Measurements from ENCODE around the gene IPO4.

The IPO4 gene

GRCh38 chr14:24145690-24146452 is 42.7 kb downstream of the IPO4 start:
- peaks cover 90% of the 10 kb centered on the region for H3K36me3 Mint-ChIP-seq (ENCODE audit: low read depth)
- H3K9me3 Mint-ChIP-seq, result no peaks in the 10 kb centered on the region
- peaks cover 69% of the 10 kb centered on the region for H3K4me1 Mint-ChIP-seq (ENCODE audit: low read depth)
- H3K4me3 Mint-ChIP-seq, result peak overlapping the region; percentile 90
- H3K27ac Mint-ChIP-seq, result peak overlapping the region; percentile 98
- no peaks in the 10 kb centered on the region for H3K27me3 Mint-ChIP-seq
- DNase-seq, result no peak

- peaks cover 90% of the 10 kb centered on the region for H3K36me3 Mint-ChIP-seq (ENCODE audit: low read depth)
- DNase-seq, result no peak
- peak overlapping the region; percentile 98 for H3K27ac Mint-ChIP-seq
- peak overlapping the region; percentile 90 for H3K4me3 Mint-ChIP-seq
- peaks cover 63% of the 10 kb centered on the region for H3K4me1 Mint-ChIP-seq (ENCODE audit: low read depth)
- H3K9me3 Mint-ChIP-seq, result no peaks in the 10 kb centered on the region
- H3K27me3 Mint-ChIP-seq, result no peaks in the 10 kb centered on the region
Measured at GRCh38 chr14:24145219-24145618, 43.4 kb downstream of the IPO4 start.

- Mint-ChIP-seq H3K27me3 (no peaks in the 10 kb centered on the region), H3K27ac (peak overlapping the region; percentile 98), H3K4me3 (peak overlapping the region; percentile 90), H3K36me3 (ENCODE audit: low read depth) (peaks cover 88% of the 10 kb centered on the region), H3K4me1 (ENCODE audit: low read depth) (peaks cover 61% of the 10 kb centered on the region), H3K9me3 (no peaks in the 10 kb centered on the region)
- DNase-seq, result no peak
Measured at GRCh38 chr14:24144451-24144850, 44.2 kb downstream of the IPO4 start.

GRCh38 chr14:24143511-24143910 is 45.1 kb downstream of the IPO4 start:
- Mint-ChIP-seq H3K9me3 (no peaks in the 10 kb centered on the region), H3K27ac (peak overlapping the region; percentile 98), H3K27me3 (no peaks in the 10 kb centered on the region), H3K4me3 (no peak overlapping the region), H3K36me3 (ENCODE audit: low read depth) (peaks cover 88% of the 10 kb centered on the region), H3K4me1 (ENCODE audit: low read depth) (peaks cover 61% of the 10 kb centered on the region)
- no peak for DNase-seq

GRCh38 chr14:24141097-24141880 is 47.3 kb downstream of the IPO4 start, which contains the start of gene EMC9:
EMC9 (minus strand) TSS chr14:24141591; CDS start chr14:24141304, 287 bp downstream.
- H3K9me3 Mint-ChIP-seq, result no peaks in the 10 kb centered on the region
- no peaks in the 10 kb centered on the region for H3K27me3 Mint-ChIP-seq
- peak within 1 kb of the TSS; percentile 98 for H3K4me3 Mint-ChIP-seq
- H3K4me1 Mint-ChIP-seq (ENCODE audit: low read depth), result peaks cover 76% of the 10 kb centered on the region
- H3K36me3 Mint-ChIP-seq (ENCODE audit: low read depth), result peaks cover 94% of the 10 kb centered on the region
- peak within 1 kb of the TSS; percentile 97 for H3K27ac Mint-ChIP-seq
- DNase-seq, result peak; percentile 99

- Mint-ChIP-seq H3K4me3 (peak overlapping the region; percentile 98), H3K27ac (peak overlapping the region; percentile 79), H3K36me3 (ENCODE audit: low read depth) (peaks cover 75% of the 10 kb centered on the region), H3K9me3 (no peaks in the 10 kb centered on the region), H3K27me3 (no peaks in the 10 kb centered on the region), H3K4me1 (ENCODE audit: low read depth) (peaks cover 67% of the 10 kb centered on the region)
- DNase-seq, result no peak
Measured at GRCh38 chr14:24139272-24139934, 49.2 kb downstream of the IPO4 start.

GRCh38 chr14:24138396-24139271 is 50.0 kb downstream of the IPO4 start:
- peaks cover 60% of the 10 kb centered on the region for H3K4me1 Mint-ChIP-seq (ENCODE audit: low read depth)
- peak overlapping the region; percentile 98 for H3K4me3 Mint-ChIP-seq
- no peaks in the 10 kb centered on the region for H3K27me3 Mint-ChIP-seq
- peak overlapping the region; percentile 79 for H3K27ac Mint-ChIP-seq
- no peaks in the 10 kb centered on the region for H3K9me3 Mint-ChIP-seq
- no peak for DNase-seq
- H3K36me3 Mint-ChIP-seq (ENCODE audit: low read depth), result peaks cover 68% of the 10 kb centered on the region

- H3K9me3 Mint-ChIP-seq, result no peaks in the 10 kb centered on the region
- H3K27ac Mint-ChIP-seq, result peak overlapping the region; percentile 94
- no peaks in the 10 kb centered on the region for H3K27me3 Mint-ChIP-seq
- H3K4me3 Mint-ChIP-seq, result peak overlapping the region; percentile 93
- H3K4me1 Mint-ChIP-seq (ENCODE audit: low read depth), result peaks cover 56% of the 10 kb centered on the region
- peaks cover 59% of the 10 kb centered on the region for H3K36me3 Mint-ChIP-seq (ENCODE audit: low read depth)
- DNase-seq, result no peak
Measured at GRCh38 chr14:24137529-24138395, 50.9 kb downstream of the IPO4 start.

GRCh38 chr14:24136684-24137528 is 51.7 kb downstream of the IPO4 start:
- no peak for DNase-seq
- H3K27me3 Mint-ChIP-seq, result no peaks in the 10 kb centered on the region

GRCh38 chr14:24135834-24136683 is 52.6 kb downstream of the IPO4 start, which contains the start of gene PSME1:
PSME1 (plus strand) TSS chr14:24136194; CDS start chr14:24136263, 69 bp downstream.
- no peaks in the 10 kb centered on the region for H3K9me3 Mint-ChIP-seq
- H3K27me3 Mint-ChIP-seq, result no peaks in the 10 kb centered on the region
- peak within 1 kb of the TSS; percentile 94 for H3K27ac Mint-ChIP-seq
- peak within 1 kb of the TSS; percentile 93 for H3K4me3 Mint-ChIP-seq
- peaks cover 58% of the 10 kb centered on the region for H3K4me1 Mint-ChIP-seq (ENCODE audit: low read depth)
- H3K36me3 Mint-ChIP-seq (ENCODE audit: low read depth), result peaks cover 44% of the 10 kb centered on the region
- peak; percentile 98 for DNase-seq

More at GRCh38 chr14:24136684-24137528, 51.7 kb downstream of the IPO4 start:
- Mint-ChIP-seq H3K4me1 (ENCODE audit: low read depth) (peaks cover 59% of the 10 kb centered on the region), H3K27ac (peak overlapping the region; percentile 94), H3K36me3 (ENCODE audit: low read depth) (peaks cover 50% of the 10 kb centered on the region), H3K9me3 (no peaks in the 10 kb centered on the region), H3K4me3 (peak overlapping the region; percentile 93)

- Mint-ChIP-seq H3K9me3 (no peaks in the 10 kb centered on the region), H3K36me3 (ENCODE audit: low read depth) (peaks cover 39% of the 10 kb centered on the region), H3K4me3 (peak overlapping the region; percentile 93), H3K4me1 (ENCODE audit: low read depth) (peaks cover 58% of the 10 kb centered on the region), H3K27me3 (no peaks in the 10 kb centered on the region), H3K27ac (peak overlapping the region; percentile 87)
- DNase-seq, result no peak
Measured at GRCh38 chr14:24135584-24135833, 53.1 kb downstream of the IPO4 start.

GRCh38 chr14:24133735-24134134 is 54.9 kb downstream of the IPO4 start:
- Mint-ChIP-seq H3K36me3 (ENCODE audit: low read depth) (peaks cover 24% of the 10 kb centered on the region), H3K4me1 (ENCODE audit: low read depth) (peaks cover 46% of the 10 kb centered on the region), H3K4me3 (no peak overlapping the region), H3K27me3 (no peaks in the 10 kb centered on the region), H3K9me3 (no peaks in the 10 kb centered on the region), H3K27ac (no peak overlapping the region)
- no peak for DNase-seq
